Measurements from ENCODE around the gene NOL12.

DNA sequence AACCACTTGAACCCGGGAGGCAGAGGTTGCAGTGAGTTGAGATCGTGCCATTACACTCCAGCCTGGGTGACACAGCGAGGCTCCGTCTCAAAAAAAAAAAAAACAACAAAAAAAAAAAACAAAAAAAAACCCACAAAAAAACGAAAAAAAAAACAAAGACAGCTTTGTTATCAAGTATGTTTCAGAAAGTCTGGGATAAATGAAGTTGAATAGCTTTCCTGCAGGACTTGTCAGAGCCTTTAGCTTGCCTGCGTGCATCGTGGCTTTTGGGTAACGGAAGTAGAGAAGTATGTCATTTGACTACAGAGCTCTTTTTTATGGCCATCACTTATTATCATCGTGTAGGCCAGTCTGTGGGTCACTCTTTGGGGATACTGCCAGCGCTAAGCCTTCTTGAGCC is 25.3 kb downstream of the NOL12 start:
- TF ChIP-seq, protein P1, sequence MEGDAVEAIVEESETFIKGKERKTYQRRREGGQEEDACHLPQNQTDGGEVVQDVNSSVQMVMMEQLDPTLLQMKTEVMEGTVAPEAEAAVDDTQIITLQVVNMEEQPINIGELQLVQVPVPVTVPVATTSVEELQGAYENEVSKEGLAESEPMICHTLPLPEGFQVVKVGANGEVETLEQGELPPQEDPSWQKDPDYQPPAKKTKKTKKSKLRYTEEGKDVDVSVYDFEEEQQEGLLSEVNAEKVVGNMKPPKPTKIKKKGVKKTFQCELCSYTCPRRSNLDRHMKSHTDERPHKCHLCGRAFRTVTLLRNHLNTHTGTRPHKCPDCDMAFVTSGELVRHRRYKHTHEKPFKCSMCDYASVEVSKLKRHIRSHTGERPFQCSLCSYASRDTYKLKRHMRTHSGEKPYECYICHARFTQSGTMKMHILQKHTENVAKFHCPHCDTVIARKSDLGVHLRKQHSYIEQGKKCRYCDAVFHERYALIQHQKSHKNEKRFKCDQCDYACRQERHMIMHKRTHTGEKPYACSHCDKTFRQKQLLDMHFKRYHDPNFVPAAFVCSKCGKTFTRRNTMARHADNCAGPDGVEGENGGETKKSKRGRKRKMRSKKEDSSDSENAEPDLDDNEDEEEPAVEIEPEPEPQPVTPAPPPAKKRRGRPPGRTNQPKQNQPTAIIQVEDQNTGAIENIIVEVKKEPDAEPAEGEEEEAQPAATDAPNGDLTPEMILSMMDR (IDR thresholded peaks at IDR 0.05): no peak
- TF ChIP-seq POLR2A (IDR thresholded peaks at IDR 0.05): no peak
- no peak for TF ChIP-seq EP300 (IDR thresholded peaks at IDR 0.05)
